MM.1S (cell line): ENCODE data around the gene GRIA4.
"Not testable (repeated sequence)": the region's sequence is repeated elsewhere in the genome, so short reads cannot be mapped to it uniquely, and the experiment has no call there.

Experiments
- DNase-seq: peaks from one replicate; pipeline ENCODE4 v3.0.0-alpha.2; 2015
- H2AFZ ChIP-seq: fragments of 300-600 bp; sonication (generic); 2 replicates; pipeline ENCODE4 v1.6.0; 2016; ENCODE audit warnings: antibody characterized with exemption, low read length
- H3F3A ChIP-seq: fragments of 300-600 bp; sonication (generic); 2 replicates; pipeline ENCODE4 v1.6.1; 2016; ENCODE audit warnings: mild to moderate bottlenecking, antibody characterized with exemption, low read length, moderate library complexity, mixed read lengths; ENCODE audit not compliant: insufficient read depth
- H3K27ac ChIP-seq: fragments of 300-600 bp; sonication (generic); 2 replicates; pipeline ENCODE4 v1.5.1; 2016; ENCODE audit warnings: mild to moderate bottlenecking, low read length
- H3K27me3 ChIP-seq: fragments of 300-600 bp; sonication (generic); replicated peaks from 2 replicates; pipeline ENCODE4 v1.6.0; 2016; ENCODE audit warnings: low read length; ENCODE audit not compliant: insufficient read depth
- H3K36me3 ChIP-seq: fragments of 300-600 bp; sonication (generic); replicated peaks from 2 replicates; pipeline ENCODE4 v1.6.1; 2016; ENCODE audit warnings: mild to moderate bottlenecking, low read length, mixed read lengths; ENCODE audit not compliant: insufficient read depth
- H3K4me1 ChIP-seq: fragments of 300-600 bp; sonication (generic); 2 replicates; pipeline ENCODE4 v1.6.1; 2016; ENCODE audit warnings: low read length, mixed read lengths
- H3K4me2 ChIP-seq: fragments of 300-600 bp; sonication (generic); 2 replicates; pipeline ENCODE4 v1.6.0; 2016; ENCODE audit warnings: low read depth, low read length
- H3K4me3 ChIP-seq: fragments of 300-600 bp; sonication (generic); 2 replicates; pipeline ENCODE4 v1.5.1; 2016; ENCODE audit warnings: low read length, mixed read lengths
- H3K79me2 ChIP-seq: fragments of 300-600 bp; sonication (generic); 2 replicates; pipeline ENCODE4 v1.6.1; 2016; ENCODE audit warnings: mixed run types, low read length, mixed read lengths
- H3K9ac ChIP-seq: fragments of 300-600 bp; sonication (generic); 2 replicates; pipeline ENCODE4 v1.6.1; 2016; ENCODE audit warnings: low read length, mixed read lengths
- H3K9me2 ChIP-seq: fragments of 300-600 bp; sonication (generic); replicated peaks from 2 replicates; pipeline ENCODE4 v1.6.1; 2016; ENCODE audit warnings: mild to moderate bottlenecking, low read length, mixed read lengths; ENCODE audit not compliant: insufficient read depth
- H3K9me3 ChIP-seq: fragments of 300-600 bp; sonication (generic); replicated peaks from 2 replicates; pipeline ENCODE4 v1.6.1; 2016; ENCODE audit warnings: mild to moderate bottlenecking, low read length, mixed read lengths; ENCODE audit not compliant: insufficient read depth
- H4K20me1 ChIP-seq: fragments of 300-600 bp; sonication (generic); 2 replicates; pipeline ENCODE4 v1.6.1; 2016; ENCODE audit warnings: mild to moderate bottlenecking, low read length, moderate library complexity, mixed read lengths; ENCODE audit not compliant: insufficient read depth
- CTCF ChIP-seq: fragments of 300-600 bp; sonication (generic); IDR thresholded peaks from 2 replicates; pipeline ENCODE4 v1.5.1; 2016; ENCODE audit warnings: antibody characterized with exemption, low read length, mixed read lengths
- EZH2 ChIP-seq: fragments of 300-600 bp; sonication (generic); optimal IDR thresholded peaks from 2 replicates; pipeline ENCODE3; 2017; ENCODE audit warnings: low read depth, mild to moderate bottlenecking, antibody characterized with exemption, low read length, mixed read lengths
- EZH2phosphoT487 ChIP-seq: fragments of 300-600 bp; sonication (generic); IDR thresholded peaks from 2 replicates; pipeline ENCODE4 v1.6.1; 2018; ENCODE audit warnings: antibody characterized with exemption, low read length

GRIA4 gene

GRCh38 chr11:105783216-105783615, 173.3 kb downstream of the GRIA4 start:
- Histone ChIP-seq H3K27me3 (no peaks in the 10 kb centered on the region), H3K9ac (no peak overlapping the region), H3K9me3 (no peaks in the 10 kb centered on the region), H2AFZ (no peak overlapping the region), H3K36me3 (no peaks in the 10 kb centered on the region), H3K4me2 (no peak overlapping the region), H3K27ac (no peak overlapping the region), H4K20me1 (no peaks in the 10 kb centered on the region), H3K9me2 (no peaks in the 10 kb centered on the region), H3K79me2 (no peaks in the 10 kb centered on the region), H3F3A (no peaks in the 10 kb centered on the region), H3K4me1 (no peaks in the 10 kb centered on the region), H3K4me3 (no peak overlapping the region)
- DNase-seq: no peak
- TF ChIP-seq EZH2phosphoT487: no peak
- no peak for TF ChIP-seq CTCF
- TF ChIP-seq EZH2: no peak

- DNase-seq, H3K9me2 ChIP-seq, H3K4me2 ChIP-seq, H3K9me3 ChIP-seq, H2AFZ ChIP-seq, H3K79me2 ChIP-seq, H3K4me3 ChIP-seq, H3F3A ChIP-seq, H3K36me3 ChIP-seq, H3K4me1 ChIP-seq, H3K9ac ChIP-seq, H4K20me1 ChIP-seq, H3K27ac ChIP-seq, H3K27me3 ChIP-seq: not testable (repeated sequence)
Observed at GRCh38 chr11:105785850-105786249, 176.0 kb downstream of the GRIA4 start.

GRCh38 chr11:105786741-105787140, 176.9 kb downstream of the GRIA4 start:
- Histone ChIP-seq H3K79me2 (no peaks in the 10 kb centered on the region), H3K27ac (no peak overlapping the region), H2AFZ (no peak overlapping the region), H3F3A (no peaks in the 10 kb centered on the region), H3K4me1 (no peaks in the 10 kb centered on the region), H3K9me2 (no peaks in the 10 kb centered on the region), H3K9me3 (no peaks in the 10 kb centered on the region), H3K4me3 (no peak overlapping the region), H3K27me3 (no peaks in the 10 kb centered on the region), H3K36me3 (no peaks in the 10 kb centered on the region), H3K4me2 (no peak overlapping the region), H4K20me1 (no peaks in the 10 kb centered on the region), H3K9ac (no peak overlapping the region)
- TF ChIP-seq EZH2 (no peak), CTCF (no peak), EZH2phosphoT487 (no peak)
- DNase-seq: no peak

- no peak overlapping the region for H3K9ac ChIP-seq
- H3K36me3 ChIP-seq: no peaks in the 10 kb centered on the region
- no peaks in the 10 kb centered on the region for H3K9me2 ChIP-seq
- H3F3A ChIP-seq: no peaks in the 10 kb centered on the region
- H3K79me2 ChIP-seq: no peaks in the 10 kb centered on the region
- H3K27me3 ChIP-seq: no peaks in the 10 kb centered on the region
- DNase-seq: no peak
- no peak overlapping the region for H2AFZ ChIP-seq
- no peaks in the 10 kb centered on the region for H4K20me1 ChIP-seq
- no peak overlapping the region for H3K27ac ChIP-seq
- no peaks in the 10 kb centered on the region for H3K9me3 ChIP-seq
- H3K4me3 ChIP-seq: no peak overlapping the region
- TF ChIP-seq CTCF (no peak), EZH2phosphoT487 (no peak)
- H3K4me1 ChIP-seq: no peaks in the 10 kb centered on the region
- H3K4me2 ChIP-seq: no peak overlapping the region
Observed at GRCh38 chr11:105789579-105790420, 179.9 kb downstream of the GRIA4 start.
